IgD-negative memory B cell (primary cell): ENCODE measurements around the gene C2orf78. TPM values are rescaled to one million over a fixed set of nuclear protein-coding genes. Genes with fewer than 3 reads are reported as not detected.

ENCODE experiments used
- polyA plus RNA-seq: library from polyadenylated mRNA; unstranded; fragments of 300-500 nt; fragmentation: Illumina TruSeq; gene quantifications from one replicate; pipeline ENCODE4 v1.2.3, GENCODE V29; 2021

Gene C2orf78
- polyA plus RNA-seq, 1 donor from 2014 or later = not detected

Other genes starting within 250 kb of the C2orf78 start
- gene NAT8, start 141.8 kb upstream of the C2orf78 start, polyA plus RNA-seq = not detected
- 65.9 TPM for gene TPRKB, start 46.8 kb upstream of the C2orf78 start, polyA plus RNA-seq
- gene DUSP11, start 4.1 kb upstream of the C2orf78 start, polyA plus RNA-seq = 47.3 TPM
- gene STAMBP, start 44.8 kb downstream of the C2orf78 start, polyA plus RNA-seq = 50.0 TPM
- gene ACTG2, start 108.8 kb downstream of the C2orf78 start, polyA plus RNA-seq = not detected
- 187 TPM for gene DGUOK, start 142.7 kb downstream of the C2orf78 start, polyA plus RNA-seq
- gene TET3, start 200.7 kb downstream of the C2orf78 start, polyA plus RNA-seq = 0.46 TPM